GM12891 (cell line): ENCODE measurements around the gene PPP1CB.
"Not testable (repeated sequence)": the region's sequence is repeated elsewhere in the genome, so short reads cannot be mapped to it uniquely, and the experiment has no call there.

ENCODE experiments used
- DNase-seq: peaks from one replicate; pipeline ENCODE4 v3.0.0; 2011; ENCODE audit warnings: low spot score; ENCODE audit not compliant: insufficient read length
- FAIRE-seq: peaks from 2 replicates; lab custom pipeline; 2011; peaks lifted over from hg19 to GRCh38; lab: Jason Lieb, UNC
- PAX5 ChIP-seq: IDR thresholded peaks from 2 replicates; pipeline ENCODE4 v1.6.1; 2011; ENCODE audit warnings: low read length, moderate library complexity, mild to moderate bottlenecking; ENCODE audit not compliant: insufficient read depth, severe bottlenecking
- POLR2A ChIP-seq: IDR thresholded peaks from 2 replicates; pipeline ENCODE4 v1.6.1; 2011; ENCODE audit warnings: low read depth, low read length, control low read depth
- POLR2AphosphoS5 ChIP-seq: IDR thresholded peaks from 2 replicates; pipeline ENCODE4 v1.6.1; 2011; ENCODE audit warnings: low read depth, low read length, control low read depth
- POU2F2 ChIP-seq: IDR thresholded peaks from 2 replicates; pipeline ENCODE4 v1.6.1; 2011; ENCODE audit warnings: low read depth, mild to moderate bottlenecking, control low read depth, low read length, moderate library complexity
- SPI1 ChIP-seq: IDR thresholded peaks from 2 replicates; pipeline ENCODE4 v1.6.1; 2011; ENCODE audit warnings: low read depth, low read length, control low read depth
- TAF1 ChIP-seq: IDR thresholded peaks from 2 replicates; pipeline ENCODE4 v1.6.1; 2011; ENCODE audit warnings: low read depth, low read length, control low read depth

Gene PPP1CB

GRCh38 chr2:28768952-28769351, 17.3 kb downstream of the PPP1CB start:
- no peak for DNase-seq
- FAIRE-seq = no peak
- TF ChIP-seq SPI1 (no peak), TAF1 (no peak), POLR2AphosphoS5 (no peak), POLR2A (no peak), PAX5 (no peak), POU2F2 (no peak)

- DNase-seq (no peak), FAIRE-seq (no peak)
- no peak for TF ChIP-seq POU2F2
- TF ChIP-seq TAF1 = no peak
- TF ChIP-seq POLR2A = no peak
- no peak for TF ChIP-seq SPI1
- TF ChIP-seq POLR2AphosphoS5 = no peak
- no peak for TF ChIP-seq PAX5
Observed at GRCh38 chr2:28772351-28772750, 20.7 kb downstream of the PPP1CB start.

DNA sequence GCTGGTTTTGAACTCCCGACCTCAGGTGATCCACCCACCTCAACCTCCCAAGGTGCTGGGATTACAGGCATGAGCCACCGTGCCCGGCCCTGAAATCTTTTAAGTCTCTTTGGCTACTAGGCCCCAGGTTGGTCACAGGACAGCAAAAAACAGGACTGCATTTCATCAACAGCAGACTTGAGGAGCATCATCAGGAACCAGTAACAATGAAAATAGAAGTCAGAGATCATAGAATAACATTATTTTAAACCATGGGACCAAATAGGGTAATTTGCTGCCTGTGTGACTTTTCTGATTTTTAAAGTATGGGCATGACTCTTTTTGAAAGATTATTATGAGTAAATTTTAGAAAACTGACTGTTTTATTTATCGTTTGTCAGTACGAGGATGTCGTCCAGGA, 24.8 kb downstream of the PPP1CB start:
- TF ChIP-seq POLR2A (no peak), TAF1 (no peak), SPI1 (no peak), PAX5 (no peak), POLR2AphosphoS5 (no peak), POU2F2 (no peak)
- DNase-seq (no peak), FAIRE-seq (no peak)

GRCh38 chr2:28778392-28778791, 26.8 kb downstream of the PPP1CB start:
- DNase-seq (no peak), FAIRE-seq (no peak)
- TF ChIP-seq SPI1 = no peak

DNA sequence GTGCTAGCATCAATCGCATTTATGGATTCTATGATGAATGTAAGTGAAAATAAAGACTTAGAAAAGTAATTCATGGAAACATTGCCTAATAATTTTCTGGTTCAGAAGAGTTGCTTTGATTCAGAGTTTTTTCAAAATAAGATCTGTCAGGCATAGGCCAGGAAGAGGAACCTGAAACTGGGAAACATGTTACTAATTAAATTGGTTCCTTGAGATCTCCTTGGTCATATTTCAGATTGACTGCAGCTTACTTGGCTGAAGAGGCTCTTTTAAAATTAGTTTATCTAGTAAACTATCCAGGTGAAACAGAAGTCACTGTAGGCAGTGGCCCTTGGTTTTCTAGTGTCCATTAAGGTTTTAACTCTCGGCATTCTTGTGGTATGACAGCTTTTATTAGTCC, 27.4 kb downstream of the PPP1CB start:
- no peak for TF ChIP-seq POLR2AphosphoS5
- no peak for TF ChIP-seq TAF1
- DNase-seq (no peak), FAIRE-seq (no peak)

DNA sequence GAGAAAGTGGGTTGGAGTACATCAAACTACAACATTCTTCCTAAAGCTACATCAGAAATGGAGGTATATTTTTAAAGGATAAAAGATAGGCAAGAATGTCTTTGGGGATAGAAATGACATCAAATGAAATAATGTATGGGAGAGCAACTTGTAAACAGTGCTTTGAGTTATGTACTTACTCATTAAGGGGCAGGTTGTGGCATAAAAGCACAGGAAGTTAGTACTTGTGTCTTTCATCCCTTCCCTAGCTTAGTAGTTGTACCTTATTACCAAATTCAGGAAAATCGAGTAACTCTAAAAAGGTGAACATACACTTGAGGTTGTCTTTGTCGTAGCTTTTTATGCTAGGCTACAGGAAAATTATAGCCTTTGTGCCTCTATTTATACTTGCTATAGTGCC, 28.9 kb downstream of the PPP1CB start:
- TF ChIP-seq PAX5 = no peak
- no peak for TF ChIP-seq TAF1
- no peak for TF ChIP-seq POLR2A
- no peak for TF ChIP-seq SPI1
- no peak for TF ChIP-seq POLR2AphosphoS5
- no peak for TF ChIP-seq POU2F2
- DNase-seq = no peak
- no peak for FAIRE-seq

- DNase-seq (no peak), FAIRE-seq (no peak)
- TF ChIP-seq POLR2A = no peak
- no peak for TF ChIP-seq POLR2AphosphoS5
- TF ChIP-seq POU2F2 = no peak
- no peak for TF ChIP-seq SPI1
- no peak for TF ChIP-seq TAF1
- no peak for TF ChIP-seq PAX5
Observed at GRCh38 chr2:28782423-28782822, 30.8 kb downstream of the PPP1CB start.

- DNase-seq = not testable (repeated sequence)
Observed at GRCh38 chr2:28784570-28784969, 32.9 kb downstream of the PPP1CB start.

DNA sequence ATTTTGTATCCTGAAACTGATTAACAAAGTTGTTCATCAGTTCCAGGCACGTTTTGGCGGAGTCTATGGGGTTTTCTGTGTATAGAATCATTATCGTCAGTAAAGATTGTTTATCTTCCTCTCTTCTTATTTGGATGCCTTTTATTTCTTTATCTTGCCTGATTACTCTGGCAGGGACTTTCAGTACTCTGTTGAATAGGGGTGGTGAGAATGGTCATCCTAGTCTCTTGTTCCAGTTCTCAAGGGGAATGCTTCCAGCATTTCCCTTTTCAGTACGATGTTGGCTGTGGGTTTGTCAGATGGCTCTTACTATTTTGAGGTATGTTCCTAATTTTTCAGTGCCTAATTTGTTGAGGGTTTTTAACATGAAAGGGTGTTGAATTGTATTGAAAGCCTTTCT, 45.0 kb downstream of the PPP1CB start:
- DNase-seq = no peak
- FAIRE-seq = no peak
- no peak for TF ChIP-seq POLR2AphosphoS5
- TF ChIP-seq TAF1 = no peak
- TF ChIP-seq PAX5 = no peak
- no peak for TF ChIP-seq POLR2A
- TF ChIP-seq POU2F2 = no peak
- no peak for TF ChIP-seq SPI1

More at GRCh38 chr2:28784570-28784969, 32.9 kb downstream of the PPP1CB start:
- not testable (repeated sequence) for FAIRE-seq

GRCh38 chr2:28801726-28802125, 50.1 kb downstream of the PPP1CB start:
- no peak for FAIRE-seq
- TF ChIP-seq POLR2A (no peak), TAF1 (no peak), PAX5 (no peak), POLR2AphosphoS5 (no peak), POU2F2 (no peak)

GRCh38 chr2:28802975-28803429, 51.4 kb downstream of the PPP1CB start:
- TF ChIP-seq SPI1 (no peak), TAF1 (no peak), POLR2A (no peak), PAX5 (no peak), POU2F2 (no peak), POLR2AphosphoS5 (no peak)
- FAIRE-seq (no peak), DNase-seq (no peak)

More at GRCh38 chr2:28801726-28802125, 50.1 kb downstream of the PPP1CB start:
- DNase-seq = no peak
